ENCODE data around the gene FAM163A.

Gene FAM163A

DNA sequence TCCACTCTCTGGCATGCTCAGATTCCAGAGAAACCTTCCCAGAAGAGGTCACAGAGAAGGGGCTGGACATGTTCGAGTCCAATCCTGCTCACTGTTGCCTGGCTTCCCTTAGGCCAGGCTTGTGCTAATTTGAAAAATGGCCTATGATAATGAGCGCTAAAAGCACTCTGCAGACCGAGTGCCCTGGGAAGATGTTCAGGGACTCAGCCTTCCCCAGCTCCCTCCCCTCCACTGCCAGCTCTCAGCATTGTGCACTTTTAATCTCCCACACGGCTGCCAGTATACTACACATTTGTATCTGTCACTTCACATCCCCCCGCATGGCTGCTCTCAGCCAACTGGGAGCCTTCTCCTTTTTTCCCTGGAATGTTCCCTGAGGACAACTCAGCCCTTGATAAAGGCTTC is 24.1 kb downstream of the FAM163A start:
- peaks cover 2% of the 10 kb centered on the region for H3K36me3 Mint-ChIP-seq

DNA sequence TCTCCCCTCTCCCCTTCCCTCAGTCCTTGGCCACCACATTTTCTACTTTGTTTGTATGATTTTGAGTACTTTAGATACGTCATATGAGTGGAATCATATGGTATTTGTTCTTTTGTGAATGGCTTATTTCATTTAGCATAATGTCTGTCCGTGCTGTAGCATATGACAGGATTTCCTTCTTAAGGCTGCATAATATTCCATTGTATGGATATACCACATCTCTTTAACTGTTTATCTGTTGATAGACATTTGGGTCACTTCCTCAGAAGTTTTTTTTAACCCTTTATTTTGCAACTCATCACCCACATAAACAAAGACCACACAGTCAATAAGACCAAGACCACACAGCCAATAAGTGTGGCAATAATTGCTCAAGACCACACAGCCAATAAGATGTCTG is 24.9 kb downstream of the FAM163A start:
- Mint-ChIP-seq H3K36me3 (peaks cover 2% of the 10 kb centered on the region), H3K27me3 (peaks cover 18% of the 10 kb centered on the region), H3K27ac (no peak overlapping the region)

More for the DNA sequence above, 24.1 kb downstream of the FAM163A start:
- Mint-ChIP-seq H3K4me1 (no peaks in the 10 kb centered on the region), H3K27ac (no peak overlapping the region), H3K27me3 (peaks cover 16% of the 10 kb centered on the region), H3K9me3 (peaks cover 3% of the 10 kb centered on the region), H3K4me3 (no peak overlapping the region)
- no peak for ATAC-seq (ENCODE audit: low read depth)
- DNase-seq (ENCODE audit: low spot score in 2 of 2), result no peak

DNA sequence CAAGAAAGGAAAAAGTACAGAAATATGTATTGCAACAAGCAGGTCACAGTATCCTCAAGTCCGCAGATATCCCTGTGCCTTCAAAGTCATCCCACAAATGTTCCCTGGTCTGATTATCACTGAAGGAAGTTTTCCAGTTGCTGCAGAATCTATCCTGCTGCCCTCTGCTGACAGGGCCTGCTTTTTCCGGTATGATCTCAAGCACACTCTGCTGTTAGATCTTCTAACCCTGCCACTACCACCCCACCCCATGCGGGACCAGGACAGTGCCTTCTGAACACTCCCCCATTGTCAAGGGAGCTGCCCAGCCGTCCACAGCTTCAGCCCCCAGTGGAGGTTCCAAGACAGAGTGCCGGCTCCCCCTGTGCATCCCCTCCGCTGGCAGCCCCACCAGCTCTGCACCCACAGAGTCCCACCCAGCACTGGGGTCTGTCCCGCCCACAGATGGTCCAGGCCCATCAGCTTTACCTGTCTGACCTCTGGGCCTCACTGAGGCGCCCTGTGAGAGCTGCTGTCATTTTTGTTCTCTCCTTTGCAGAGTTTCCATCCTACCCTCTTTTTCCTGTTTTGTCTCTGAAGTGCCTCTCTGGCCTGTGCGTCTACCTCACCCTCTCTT is 27.9 kb downstream of the FAM163A start:
- Mint-ChIP-seq H3K27me3 (peaks cover 20% of the 10 kb centered on the region), H3K9me3 (peaks cover 5% of the 10 kb centered on the region), H3K4me3 (no peak overlapping the region), H3K36me3 (peaks cover 2% of the 10 kb centered on the region), H3K27ac (no peak overlapping the region), H3K4me1 (no peaks in the 10 kb centered on the region)
- no peak for DNase-seq (ENCODE audit: low spot score in 2 of 2)
- no peak for ATAC-seq (ENCODE audit: low read depth)

More for the DNA sequence above, 24.9 kb downstream of the FAM163A start:
- H3K9me3 Mint-ChIP-seq, result peaks cover 3% of the 10 kb centered on the region
- no peak for ATAC-seq (ENCODE audit: low read depth)
- no peak overlapping the region for H3K4me3 Mint-ChIP-seq
- no peaks in the 10 kb centered on the region for H3K4me1 Mint-ChIP-seq
- DNase-seq (ENCODE audit: low spot score in 2 of 2), result no peak

DNA sequence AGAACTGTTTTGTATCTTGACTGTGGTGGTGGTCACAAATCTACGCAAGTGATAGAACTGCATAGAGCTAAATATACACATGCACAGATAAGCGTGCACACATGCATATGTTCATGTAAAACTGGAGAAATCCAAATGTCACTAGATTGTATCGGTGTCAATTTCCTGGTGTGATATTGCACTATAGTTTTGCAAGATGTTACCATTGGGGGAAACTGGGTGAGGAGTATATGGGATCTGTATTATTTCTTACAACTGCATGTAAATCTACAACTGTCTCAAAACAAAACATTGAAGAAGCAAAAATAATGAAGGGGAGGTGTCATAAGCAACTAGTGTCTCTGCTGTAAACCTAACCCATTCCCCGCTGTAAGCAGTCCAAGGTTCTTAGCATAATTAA is 30.2 kb downstream of the FAM163A start:
- no peak for ATAC-seq (ENCODE audit: low read depth)
- H3K4me1 Mint-ChIP-seq, result no peaks in the 10 kb centered on the region
- H3K27me3 Mint-ChIP-seq, result peaks cover 20% of the 10 kb centered on the region
- no peak overlapping the region for H3K4me3 Mint-ChIP-seq
- peaks cover 2% of the 10 kb centered on the region for H3K36me3 Mint-ChIP-seq
- no peak for DNase-seq (ENCODE audit: low spot score in 2 of 2)
- H3K9me3 Mint-ChIP-seq, result peaks cover 4% of the 10 kb centered on the region
- H3K27ac Mint-ChIP-seq, result no peak overlapping the region

DNA sequence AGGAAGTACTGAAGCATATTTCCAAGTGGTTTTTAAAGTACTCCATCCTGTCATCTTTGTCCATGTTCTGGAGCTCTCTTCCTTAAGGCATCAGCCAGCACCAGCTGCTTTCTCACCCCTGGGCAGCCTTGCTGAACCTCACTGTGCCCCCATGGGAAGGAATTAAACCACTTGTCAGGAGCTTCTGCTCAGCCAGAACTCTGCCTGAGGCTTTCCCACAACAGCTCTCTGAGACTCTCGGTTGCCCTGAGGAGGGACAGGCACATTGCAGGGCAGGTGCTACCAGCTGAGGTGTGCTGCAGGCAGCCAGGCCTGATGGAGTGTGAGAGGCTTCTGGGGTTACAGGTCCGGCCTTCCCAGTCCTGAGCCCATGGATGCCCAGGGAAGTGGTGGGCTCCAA is 30.9 kb downstream of the FAM163A start:
- Mint-ChIP-seq H3K27me3 (peaks cover 22% of the 10 kb centered on the region), H3K4me3 (no peak overlapping the region), H3K9me3 (peaks cover 3% of the 10 kb centered on the region), H3K36me3 (peaks cover 2% of the 10 kb centered on the region), H3K4me1 (no peaks in the 10 kb centered on the region), H3K27ac (no peak overlapping the region)
- DNase-seq (ENCODE audit: low spot score in 2 of 2) (no peak), ATAC-seq (ENCODE audit: low read depth) (no peak)

DNA sequence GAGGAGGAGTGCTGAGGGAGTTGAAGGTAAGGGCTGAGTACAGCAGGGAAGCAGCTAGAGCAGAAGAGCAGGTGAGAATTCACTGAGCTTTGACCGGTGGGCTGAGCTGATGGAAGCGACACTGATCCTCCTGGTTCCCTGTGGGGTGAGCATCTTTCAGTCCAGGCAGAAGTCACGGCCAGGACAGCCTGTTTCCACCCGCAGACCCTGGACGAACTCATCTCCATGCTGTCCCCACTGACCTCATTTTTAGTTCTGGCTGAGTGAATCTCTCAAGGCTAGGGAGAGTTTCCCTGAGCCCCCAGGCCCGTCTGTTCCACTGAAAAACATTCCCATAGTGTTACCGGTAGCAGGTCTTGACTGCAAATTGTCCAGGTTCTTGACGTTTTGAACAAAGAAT is 31.5 kb downstream of the FAM163A start:
- Mint-ChIP-seq H3K9me3 (peaks cover 3% of the 10 kb centered on the region), H3K36me3 (peaks cover 2% of the 10 kb centered on the region), H3K4me3 (no peak overlapping the region), H3K27ac (no peak overlapping the region), H3K4me1 (no peaks in the 10 kb centered on the region), H3K27me3 (peaks cover 22% of the 10 kb centered on the region)
- ATAC-seq (ENCODE audit: low read depth) (no peak), DNase-seq (ENCODE audit: low spot score in 2 of 2) (no peak)

DNA sequence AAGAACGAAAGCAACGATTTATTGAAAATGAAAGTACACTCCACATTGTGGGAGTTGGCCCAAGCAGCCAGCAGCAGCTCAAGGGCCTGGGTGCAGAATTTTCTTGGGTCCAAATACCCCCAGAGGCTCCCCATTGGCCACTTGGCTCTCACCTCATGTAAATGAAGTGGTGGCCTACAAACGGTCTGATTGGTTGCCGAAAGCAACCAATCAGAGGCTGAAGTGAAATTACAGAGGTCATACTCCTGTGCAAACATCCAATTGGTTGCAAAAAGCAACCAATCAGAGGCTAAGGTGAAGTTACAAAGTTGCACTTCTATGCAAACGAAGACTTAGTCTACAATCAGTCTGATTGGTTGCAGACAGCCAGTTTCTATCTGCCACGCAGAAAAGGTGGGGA is 31.9 kb downstream of the FAM163A start:
- Mint-ChIP-seq H3K4me1 (no peaks in the 10 kb centered on the region), H3K27me3 (peaks cover 22% of the 10 kb centered on the region)
- DNase-seq (ENCODE audit: low spot score in 2 of 2), result no peak

DNA sequence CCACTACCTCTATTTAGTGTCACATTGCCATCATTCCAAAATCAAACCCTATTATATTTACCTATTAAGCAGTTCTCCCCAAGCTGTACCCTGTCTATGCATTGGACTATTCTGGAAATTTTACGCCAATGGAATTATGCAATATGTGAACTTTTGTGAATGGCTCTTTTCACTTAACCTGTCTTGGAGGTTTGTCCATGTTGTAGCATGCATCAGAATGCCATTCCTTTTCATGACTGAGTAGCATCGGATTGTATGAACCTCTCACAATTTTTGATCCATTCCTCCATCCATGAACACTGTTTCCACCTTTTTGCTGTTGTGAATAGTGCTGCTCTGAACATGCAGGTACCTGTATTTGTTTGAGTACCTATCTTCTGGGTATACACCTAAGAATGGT is 33.7 kb downstream of the FAM163A start:
- Mint-ChIP-seq H3K27me3 (peaks cover 15% of the 10 kb centered on the region), H3K36me3 (no peaks in the 10 kb centered on the region), H3K9me3 (peaks cover 3% of the 10 kb centered on the region), H3K4me1 (peaks cover 3% of the 10 kb centered on the region), H3K27ac (no peak overlapping the region), H3K4me3 (no peak overlapping the region)
- DNase-seq (ENCODE audit: low spot score in 2 of 2) (no peak), ATAC-seq (ENCODE audit: low read depth) (no peak)

More for the DNA sequence above, 31.9 kb downstream of the FAM163A start:
- no peak overlapping the region for H3K27ac Mint-ChIP-seq
- peaks cover 2% of the 10 kb centered on the region for H3K36me3 Mint-ChIP-seq
- no peak for ATAC-seq (ENCODE audit: low read depth)
- H3K9me3 Mint-ChIP-seq, result peaks cover 3% of the 10 kb centered on the region
- H3K4me3 Mint-ChIP-seq, result no peak overlapping the region

DNA sequence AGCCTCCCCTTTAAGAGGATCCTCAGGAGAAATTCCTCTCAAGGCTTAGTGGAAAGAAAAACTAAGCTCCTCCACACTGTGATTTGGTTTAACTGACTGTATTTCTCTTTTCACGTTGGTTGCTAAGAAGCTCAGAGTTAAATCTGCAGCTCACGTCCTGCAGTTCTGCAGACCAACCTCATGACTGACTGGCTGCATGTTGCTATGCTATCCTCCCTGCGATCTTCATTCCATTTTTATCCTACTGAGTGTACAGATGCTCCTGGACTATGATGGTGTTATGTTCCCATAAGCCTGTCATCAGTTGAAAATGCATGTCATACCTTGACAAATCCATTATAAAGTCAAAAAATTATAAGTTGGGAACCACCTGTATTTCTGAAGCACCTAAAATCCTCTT is 34.6 kb downstream of the FAM163A start:
- Mint-ChIP-seq H3K4me1 (peaks cover 3% of the 10 kb centered on the region), H3K4me3 (no peak overlapping the region), H3K36me3 (no peaks in the 10 kb centered on the region), H3K27ac (no peak overlapping the region), H3K9me3 (peaks cover 2% of the 10 kb centered on the region), H3K27me3 (peaks cover 14% of the 10 kb centered on the region)
- ATAC-seq (ENCODE audit: low read depth) (no peak), DNase-seq (ENCODE audit: low spot score in 2 of 2) (no peak)

DNA sequence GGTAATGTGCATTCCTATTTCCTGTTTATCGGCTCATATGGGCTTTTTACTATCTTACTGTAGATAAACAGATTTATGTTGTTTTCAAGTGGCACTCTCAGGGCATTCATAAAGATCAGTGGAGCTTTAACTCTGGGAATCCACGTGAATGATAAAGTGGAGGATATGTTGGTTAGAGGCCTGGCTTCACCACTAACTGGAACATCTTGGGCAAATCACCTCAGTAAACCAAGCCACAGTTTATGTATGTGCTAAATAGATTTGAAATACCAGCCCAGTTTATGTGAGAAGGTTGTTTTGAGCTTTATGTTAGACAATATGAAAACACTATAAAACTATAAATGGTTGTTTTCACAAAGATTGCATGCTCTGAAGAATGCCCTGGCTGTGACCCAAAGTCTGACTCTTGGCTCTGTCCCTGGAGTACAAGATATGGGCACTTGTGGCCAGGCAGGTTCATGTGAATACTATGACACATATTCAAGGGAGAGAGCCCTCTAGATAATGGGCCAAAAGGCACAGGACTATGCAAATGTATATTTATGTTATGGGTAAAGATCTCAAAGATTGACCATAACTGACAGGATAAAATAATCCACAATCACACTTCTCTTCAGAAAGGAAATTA is 36.7 kb downstream of the FAM163A start:
- no peak for ATAC-seq (ENCODE audit: low read depth)
- Mint-ChIP-seq H3K4me3 (no peak overlapping the region), H3K4me1 (peaks cover 3% of the 10 kb centered on the region), H3K36me3 (no peaks in the 10 kb centered on the region), H3K27me3 (peaks cover 13% of the 10 kb centered on the region), H3K9me3 (peaks cover under 1% of the 10 kb centered on the region), H3K27ac (no peak overlapping the region)
- no peak for DNase-seq (ENCODE audit: low spot score in 2 of 2)

DNA sequence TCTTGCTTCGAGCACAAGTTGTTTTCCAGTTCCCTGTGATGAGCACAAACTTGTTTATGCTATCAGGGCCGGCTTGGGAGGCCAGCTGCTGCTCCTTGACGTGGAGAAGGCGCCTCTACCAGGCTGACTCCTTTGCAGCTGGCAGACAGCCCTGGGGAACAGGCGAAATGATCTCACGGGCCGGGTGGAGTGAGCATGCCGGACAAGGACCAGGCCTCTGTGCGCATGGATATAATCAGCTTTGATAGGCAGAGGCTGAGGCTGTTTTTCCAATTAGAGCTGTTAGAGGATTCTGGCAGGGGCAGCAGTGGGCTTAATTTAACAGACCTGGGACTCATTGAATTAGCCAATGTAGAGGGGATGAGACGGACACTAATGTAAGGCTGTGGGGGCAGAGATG is 38.9 kb downstream of the FAM163A start:
- H3K27ac Mint-ChIP-seq, result no peak overlapping the region
- no peaks in the 10 kb centered on the region for H3K36me3 Mint-ChIP-seq
- H3K4me1 Mint-ChIP-seq, result peaks cover 3% of the 10 kb centered on the region
- H3K27me3 Mint-ChIP-seq, result peaks cover 12% of the 10 kb centered on the region
- ATAC-seq (ENCODE audit: low read depth) (no peak), DNase-seq (ENCODE audit: low spot score in 2 of 2) (no peak)
- no peak overlapping the region for H3K4me3 Mint-ChIP-seq
- no peaks in the 10 kb centered on the region for H3K9me3 Mint-ChIP-seq

DNA sequence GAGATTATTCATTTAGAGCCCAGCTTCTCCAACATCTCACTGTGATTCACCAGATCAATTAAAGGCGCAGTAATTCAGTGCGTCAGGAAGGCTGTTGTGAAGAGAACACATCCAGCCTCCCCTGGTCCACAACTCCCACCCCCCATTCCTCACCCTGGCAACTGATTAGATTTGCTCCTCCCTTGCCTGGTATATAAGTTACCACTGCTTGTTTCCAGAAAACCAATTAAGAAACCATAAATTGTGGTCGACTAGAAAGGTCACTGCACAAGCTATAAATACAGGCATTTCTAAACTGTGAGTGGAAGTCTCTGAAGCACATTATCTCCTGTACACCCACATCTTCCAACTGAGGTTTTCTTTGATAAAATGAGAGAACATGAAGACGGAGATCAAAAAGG is 41.9 kb downstream of the FAM163A start:
- Mint-ChIP-seq H3K36me3 (no peaks in the 10 kb centered on the region), H3K9me3 (no peaks in the 10 kb centered on the region), H3K4me1 (peaks cover 3% of the 10 kb centered on the region), H3K4me3 (no peak overlapping the region), H3K27ac (no peak overlapping the region), H3K27me3 (peaks cover 13% of the 10 kb centered on the region)
- ATAC-seq (ENCODE audit: low read depth) (no peak), DNase-seq (ENCODE audit: low spot score in 2 of 2) (no peak)

DNA sequence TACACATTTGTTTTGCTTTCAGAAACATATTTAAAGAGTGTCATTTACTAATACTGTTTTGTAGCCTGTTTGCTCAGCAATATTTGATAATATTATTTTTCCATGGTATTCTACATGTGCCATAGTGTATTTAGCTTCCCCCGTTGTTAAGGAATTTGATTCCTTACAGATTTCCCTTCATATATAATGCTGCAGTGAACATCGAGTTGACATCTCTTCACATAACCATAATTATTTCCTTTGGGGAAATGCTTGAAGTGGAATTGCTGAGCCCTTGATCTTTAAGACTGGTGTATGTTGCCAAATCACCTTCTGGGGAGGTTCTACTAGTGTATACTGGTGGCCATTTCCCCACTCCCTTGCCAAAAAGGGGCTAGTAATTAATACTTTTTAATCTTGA is 42.6 kb downstream of the FAM163A start:
- H3K27me3 Mint-ChIP-seq, result peaks cover 11% of the 10 kb centered on the region
- no peak for ATAC-seq (ENCODE audit: low read depth)
- no peak overlapping the region for H3K4me3 Mint-ChIP-seq
- DNase-seq (ENCODE audit: low spot score in 2 of 2), result no peak
- H3K27ac Mint-ChIP-seq, result no peak overlapping the region
- no peaks in the 10 kb centered on the region for H3K9me3 Mint-ChIP-seq
- peaks cover 1% of the 10 kb centered on the region for H3K4me1 Mint-ChIP-seq
- H3K36me3 Mint-ChIP-seq, result no peaks in the 10 kb centered on the region

DNA sequence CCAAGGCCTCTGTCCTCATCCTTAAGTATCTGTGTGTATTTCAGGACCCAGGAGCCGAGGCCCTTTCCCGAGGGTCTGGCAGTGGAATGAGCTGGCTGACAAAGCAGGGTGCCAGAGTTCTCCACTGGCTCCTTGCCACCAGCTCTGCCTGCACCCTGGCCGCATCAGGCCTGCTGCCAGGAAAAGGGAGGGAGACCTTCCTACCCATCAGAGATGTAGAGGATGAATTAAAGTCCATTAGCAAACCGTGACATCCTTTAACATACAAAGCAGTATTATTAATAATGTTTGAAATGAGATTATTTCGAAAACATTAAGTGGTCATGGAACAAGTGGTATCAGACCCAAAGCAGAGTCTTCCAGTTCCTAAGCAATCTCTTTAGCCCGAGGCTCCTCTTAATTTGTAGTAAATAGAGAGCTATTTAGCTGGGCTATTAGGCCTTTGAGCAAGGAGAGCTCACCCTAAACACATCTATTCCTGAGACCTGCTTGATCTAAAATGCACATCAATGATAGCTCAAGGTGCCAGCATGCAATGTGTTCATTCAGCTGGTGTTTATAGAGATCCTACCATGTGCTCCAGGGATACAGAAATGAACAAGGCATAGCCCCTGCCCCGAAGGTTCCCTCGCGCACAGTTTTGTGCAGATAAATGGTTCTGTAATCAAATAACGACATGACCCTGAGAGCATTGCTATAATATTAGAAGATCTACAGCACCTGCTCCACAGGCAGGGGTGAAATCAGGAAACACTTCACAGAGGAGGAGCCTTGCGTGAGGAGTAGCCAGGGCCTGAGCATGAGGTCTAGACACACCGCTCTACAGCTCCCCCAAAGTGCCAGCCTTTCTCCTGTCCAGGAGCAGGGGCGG is 44.0 kb downstream of the FAM163A start:
- no peak for DNase-seq (ENCODE audit: low spot score in 2 of 2)
- no peaks in the 10 kb centered on the region for H3K4me1 Mint-ChIP-seq
- no peaks in the 10 kb centered on the region for H3K36me3 Mint-ChIP-seq
- no peak overlapping the region for H3K4me3 Mint-ChIP-seq
- ATAC-seq (ENCODE audit: low read depth), result no peak
- H3K9me3 Mint-ChIP-seq, result no peaks in the 10 kb centered on the region
- peaks cover 6% of the 10 kb centered on the region for H3K27me3 Mint-ChIP-seq
- no peak overlapping the region for H3K27ac Mint-ChIP-seq

Data from memory B cell (primary cell).